PFSK-1 (cell line): ENCODE data around the gene APLP1.

ENCODE experiments used
- FOXP2 ChIP-seq: optimal IDR thresholded peaks from 2 replicates; pipeline ENCODE3; 2011; ENCODE audit warnings: borderline replicate concordance, control low read depth, inconsistent platforms; ENCODE audit not compliant: insufficient read depth; ENCODE audit errors: extremely low read length, extremely low read depth
- POLR2AphosphoS5 ChIP-seq: IDR thresholded peaks from 2 replicates; pipeline ENCODE4 v1.6.1; 2012; ENCODE audit warnings: low read depth, mild to moderate bottlenecking, control low read depth, low read length, moderate library complexity
- SIN3A ChIP-seq: IDR thresholded peaks from 2 replicates; pipeline ENCODE4 v1.6.1; 2012; ENCODE audit warnings: mild to moderate bottlenecking, low read length, moderate library complexity, borderline replicate concordance; ENCODE audit not compliant: insufficient read depth
- TAF1 ChIP-seq: IDR thresholded peaks from 2 replicates; pipeline ENCODE4 v1.6.1; 2012; ENCODE audit warnings: low read length, control low read depth, borderline replicate concordance; ENCODE audit not compliant: insufficient read depth
- TF ChIP-seq, protein P1 (sequence below), 2 experiments: IDR thresholded peaks; 2 replicates each; pipeline versions ENCODE4 v1.6.1 to v1.8.0; 2011 to 2012; ENCODE audit warnings: low read depth in 2 of 2, low read length in 2 of 2, control low read depth in 1 of 2, inconsistent platforms in 1 of 2, mild to moderate bottlenecking in 1 of 2, moderate library complexity in 1 of 2; ENCODE audit not compliant: insufficient read depth in 1 of 2

Gene APLP1

DNA sequence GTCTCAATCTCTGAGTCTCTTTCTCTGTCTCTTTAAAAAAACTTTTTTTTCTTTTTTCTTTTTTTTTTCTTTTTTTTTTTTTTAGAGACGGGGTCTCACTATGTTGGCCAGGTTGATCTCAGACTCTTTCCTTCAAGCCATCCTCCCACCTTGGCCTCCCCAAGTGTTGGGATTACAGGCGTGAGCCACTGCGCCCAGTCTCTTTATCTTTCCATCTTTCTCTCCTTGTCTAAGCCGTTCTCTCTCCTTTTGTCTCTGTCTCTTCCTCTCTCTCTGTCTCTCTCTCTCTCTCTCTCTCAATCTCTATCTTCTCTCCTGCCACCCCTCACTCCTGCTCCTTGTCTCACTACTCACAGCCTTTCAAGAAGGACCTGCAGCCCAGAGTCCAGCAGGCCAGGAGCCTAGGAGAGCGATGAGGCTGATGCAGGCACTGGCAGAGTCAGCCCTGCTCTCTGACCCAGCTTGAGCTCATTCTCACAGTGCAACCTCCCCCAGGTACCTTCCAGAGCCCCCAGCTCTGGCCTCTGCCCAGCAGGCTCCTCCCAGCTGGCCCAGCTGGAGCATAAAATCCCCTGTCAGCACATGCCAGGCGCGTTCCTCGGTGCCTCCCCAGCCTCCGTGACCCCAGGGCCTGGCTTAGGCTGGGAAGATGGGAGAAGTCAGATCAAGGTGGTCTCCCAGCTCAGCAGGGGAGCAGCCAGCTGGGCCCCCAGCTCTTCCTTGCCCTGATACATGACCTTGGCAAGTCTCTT is 16.2 kb upstream of the APLP1 start, which contains the start of gene NPHS1:
Gene NPHS1, minus strand, starts transcription at position 476 of the 752 bp plus-strand sequence. CDS start 667 bp downstream, outside the sequence.
- TF ChIP-seq SIN3A: no peak
- no peak for TF ChIP-seq TAF1
- no peak for TF ChIP-seq FOXP2
- TF ChIP-seq POLR2AphosphoS5: no peak
- TF ChIP-seq, protein P1, sequence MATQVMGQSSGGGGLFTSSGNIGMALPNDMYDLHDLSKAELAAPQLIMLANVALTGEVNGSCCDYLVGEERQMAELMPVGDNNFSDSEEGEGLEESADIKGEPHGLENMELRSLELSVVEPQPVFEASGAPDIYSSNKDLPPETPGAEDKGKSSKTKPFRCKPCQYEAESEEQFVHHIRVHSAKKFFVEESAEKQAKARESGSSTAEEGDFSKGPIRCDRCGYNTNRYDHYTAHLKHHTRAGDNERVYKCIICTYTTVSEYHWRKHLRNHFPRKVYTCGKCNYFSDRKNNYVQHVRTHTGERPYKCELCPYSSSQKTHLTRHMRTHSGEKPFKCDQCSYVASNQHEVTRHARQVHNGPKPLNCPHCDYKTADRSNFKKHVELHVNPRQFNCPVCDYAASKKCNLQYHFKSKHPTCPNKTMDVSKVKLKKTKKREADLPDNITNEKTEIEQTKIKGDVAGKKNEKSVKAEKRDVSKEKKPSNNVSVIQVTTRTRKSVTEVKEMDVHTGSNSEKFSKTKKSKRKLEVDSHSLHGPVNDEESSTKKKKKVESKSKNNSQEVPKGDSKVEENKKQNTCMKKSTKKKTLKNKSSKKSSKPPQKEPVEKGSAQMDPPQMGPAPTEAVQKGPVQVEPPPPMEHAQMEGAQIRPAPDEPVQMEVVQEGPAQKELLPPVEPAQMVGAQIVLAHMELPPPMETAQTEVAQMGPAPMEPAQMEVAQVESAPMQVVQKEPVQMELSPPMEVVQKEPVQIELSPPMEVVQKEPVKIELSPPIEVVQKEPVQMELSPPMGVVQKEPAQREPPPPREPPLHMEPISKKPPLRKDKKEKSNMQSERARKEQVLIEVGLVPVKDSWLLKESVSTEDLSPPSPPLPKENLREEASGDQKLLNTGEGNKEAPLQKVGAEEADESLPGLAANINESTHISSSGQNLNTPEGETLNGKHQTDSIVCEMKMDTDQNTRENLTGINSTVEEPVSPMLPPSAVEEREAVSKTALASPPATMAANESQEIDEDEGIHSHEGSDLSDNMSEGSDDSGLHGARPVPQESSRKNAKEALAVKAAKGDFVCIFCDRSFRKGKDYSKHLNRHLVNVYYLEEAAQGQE (IDR thresholded peaks at IDR 0.05; ENCODE audit: insufficient read depth in 1 of 2, low read depth in 2 of 2, low read length in 2 of 2): no peak

DNA sequence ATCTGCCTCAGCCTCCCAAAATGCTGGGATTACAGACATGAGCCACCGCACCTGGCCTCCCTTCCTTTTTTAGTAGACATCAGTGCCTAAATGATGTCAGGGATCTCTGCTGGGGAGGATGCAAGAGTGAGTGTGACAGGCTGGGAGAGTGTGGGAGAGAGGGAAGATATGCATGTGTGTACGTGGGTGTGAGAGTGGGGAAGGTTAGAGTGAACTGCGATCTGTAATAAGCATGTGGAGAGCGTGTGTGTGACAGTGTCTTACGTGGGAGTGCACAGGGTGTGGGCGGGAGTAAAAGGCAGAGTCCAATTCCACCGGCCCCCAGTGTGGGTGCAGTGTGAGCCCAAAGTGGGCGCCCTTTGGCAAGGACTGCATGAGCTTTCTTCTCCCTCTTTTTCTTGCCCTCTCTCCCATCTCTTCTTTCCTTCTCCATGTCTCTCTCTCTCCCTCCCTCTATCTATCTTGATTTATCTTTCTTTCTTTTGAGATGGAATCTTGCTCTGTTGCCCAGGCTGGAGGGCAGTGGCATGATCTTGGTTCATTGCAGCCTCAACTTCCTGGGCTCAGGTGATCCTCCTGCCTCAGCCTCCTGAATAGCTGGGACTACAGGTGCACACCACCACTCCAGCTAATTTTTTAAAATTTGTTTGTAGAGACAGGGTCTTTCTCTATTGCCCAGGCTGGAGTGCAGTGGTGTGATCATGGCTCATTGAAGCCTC is 15.2 kb upstream of the APLP1 start:
- TF ChIP-seq, protein P1 (IDR thresholded peaks at IDR 0.05; ENCODE audit: insufficient read depth in 1 of 2, low read depth in 2 of 2, low read length in 2 of 2): no peak
- no peak for TF ChIP-seq FOXP2
- TF ChIP-seq POLR2AphosphoS5: no peak
- no peak for TF ChIP-seq SIN3A
- TF ChIP-seq TAF1: no peak

DNA sequence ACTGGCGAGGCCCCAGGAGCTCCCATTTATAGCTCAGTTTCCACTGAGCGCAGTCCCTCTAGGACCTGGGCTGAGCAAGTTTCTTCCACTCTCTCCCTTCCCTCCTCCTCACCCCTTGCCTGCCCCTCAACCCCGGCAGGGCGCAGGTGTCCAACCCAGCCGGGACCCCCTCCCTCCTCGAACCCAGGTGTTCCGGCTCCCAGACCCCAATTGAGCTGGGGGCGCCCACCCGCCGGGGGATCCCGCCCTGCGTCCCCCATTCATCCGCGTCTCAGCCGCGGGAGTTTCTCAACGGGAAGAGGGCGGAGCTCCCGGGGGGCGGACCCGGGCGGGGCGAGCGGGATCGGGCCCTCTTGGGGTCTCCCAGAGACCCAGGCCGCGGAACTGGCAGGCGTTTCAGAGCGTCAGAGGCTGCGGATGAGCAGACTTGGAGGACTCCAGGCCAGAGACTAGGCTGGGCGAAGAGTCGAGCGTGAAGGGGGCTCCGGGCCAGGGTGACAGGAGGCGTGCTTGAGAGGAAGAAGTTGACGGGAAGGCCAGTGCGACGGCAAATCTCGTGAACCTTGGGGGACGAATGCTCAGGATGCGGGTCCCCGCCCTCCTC is 11.7 kb upstream of the APLP1 start, which contains the start of gene KIRREL2:
Gene KIRREL2, plus strand, starts transcription at position 366 of the 604 bp plus-strand sequence. Its CDS starts 209 bp downstream, at position 575.
- TF ChIP-seq TAF1: 0 out of 2 replicates have a peak, but pooled peaks have one; percentile 11
- TF ChIP-seq, protein P1 (IDR thresholded peaks at IDR 0.05; ENCODE audit: insufficient read depth in 1 of 2, low read depth in 2 of 2, low read length in 2 of 2): no peak
- peak; percentile 53 for TF ChIP-seq POLR2AphosphoS5
- no peak for TF ChIP-seq SIN3A
- no peak for TF ChIP-seq FOXP2

DNA sequence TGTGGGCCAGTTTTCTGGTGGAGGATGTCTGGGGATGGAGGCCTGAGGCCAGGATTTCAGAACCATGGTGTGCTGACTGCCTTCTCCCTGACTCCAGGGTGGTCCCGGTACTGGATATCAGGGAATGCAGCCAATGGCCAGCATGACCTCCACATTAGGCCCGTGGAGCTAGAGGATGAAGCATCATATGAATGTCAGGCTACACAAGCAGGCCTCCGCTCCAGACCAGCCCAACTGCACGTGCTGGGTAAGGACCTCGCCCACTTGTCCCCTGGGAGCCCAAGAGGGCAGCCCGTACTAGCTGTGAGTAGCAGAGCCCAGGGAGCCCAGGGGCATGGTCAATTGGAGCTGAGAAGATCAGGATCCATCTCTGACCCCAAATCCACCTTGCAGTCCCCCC is 10.1 kb upstream of the APLP1 start:
- TF ChIP-seq TAF1 (no peak), SIN3A (no peak), POLR2AphosphoS5 (no peak), FOXP2 (no peak)
- TF ChIP-seq, protein P1 (IDR thresholded peaks at IDR 0.05; ENCODE audit: insufficient read depth in 1 of 2, low read depth in 2 of 2, low read length in 2 of 2): no peak
